HuH-7.5 (cell line): ENCODE data around the gene TMC8.
"Not testable (repeated sequence)": the region's sequence is repeated elsewhere in the genome, so short reads cannot be mapped to it uniquely, and the experiment has no call there.

ENCODE experiments used
- DNase-seq: peaks from one replicate; pipeline ENCODE4 v3.0.0; 2011; ENCODE audit warnings: low spot score

The TMC8 gene

GRCh38 chr17:78111016-78111726 is 19.4 kb upstream of the TMC8 start:
- DNase-seq, result no peak

- no peak for DNase-seq
Measured at GRCh38 chr17:78111727-78112517, 18.6 kb upstream of the TMC8 start.

GRCh38 chr17:78112518-78113471 is 17.8 kb upstream of the TMC8 start:
- DNase-seq, result peak; percentile 96

- no peak for DNase-seq
Measured at GRCh38 chr17:78113804-78114785, 16.5 kb upstream of the TMC8 start.

GRCh38 chr17:78114831-78115723 is 15.5 kb upstream of the TMC8 start:
- DNase-seq, result no peak

- DNase-seq, result not testable (repeated sequence)
Measured at GRCh38 chr17:78115803-78116202, 14.8 kb upstream of the TMC8 start.

- DNase-seq, result no peak
Measured at GRCh38 chr17:78116411-78116810, 14.2 kb upstream of the TMC8 start.

- DNase-seq, result no peak
Measured at GRCh38 chr17:78117027-78117981, 13.3 kb upstream of the TMC8 start.

- no peak for DNase-seq
Measured at GRCh38 chr17:78118801-78119241, 11.8 kb upstream of the TMC8 start.

- no peak for DNase-seq
Measured at GRCh38 chr17:78120537-78120936, 10.0 kb upstream of the TMC8 start.

- no peak for DNase-seq
Measured at GRCh38 chr17:78120971-78121800, 9.4 kb upstream of the TMC8 start.

GRCh38 chr17:78121801-78122215 is 8.8 kb upstream of the TMC8 start:
- DNase-seq, result no peak

- DNase-seq, result no peak
Measured at GRCh38 chr17:78122216-78122930, 8.2 kb upstream of the TMC8 start.

GRCh38 chr17:78122931-78123249 is 7.7 kb upstream of the TMC8 start:
- no peak for DNase-seq

GRCh38 chr17:78123258-78123929 is 7.2 kb upstream of the TMC8 start:
- no peak for DNase-seq

GRCh38 chr17:78124081-78124835 is 6.3 kb upstream of the TMC8 start:
- no peak for DNase-seq
